ENCODE measurements around the gene IVD.

DNA sequence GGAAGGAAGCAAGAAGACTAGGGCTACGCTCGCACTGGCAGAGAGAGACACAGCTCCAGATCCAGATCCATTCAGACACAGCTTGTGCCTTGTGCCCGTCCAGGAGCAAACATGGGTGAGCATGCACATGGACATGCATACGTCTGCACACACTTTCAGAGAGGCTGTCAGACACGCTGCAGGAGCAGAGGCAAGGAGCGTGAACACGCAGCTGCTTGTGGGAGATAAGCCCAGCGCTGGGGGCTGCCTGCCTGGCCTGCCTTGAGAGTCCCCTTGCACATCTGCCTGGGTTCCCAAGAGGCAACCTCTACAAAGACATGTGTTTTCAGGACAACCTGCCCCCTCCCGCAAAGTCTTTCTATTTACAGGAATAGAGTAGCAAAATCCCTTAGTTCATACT, 21.6 kb downstream of the IVD start:
- TF ChIP-seq FOXJ3 (CRISPR knock-in tag; IDR thresholded peaks at IDR 0.05) (no peak), RCOR1 (IDR thresholded peaks at IDR 0.05; ENCODE audit: low read length) (no peak), TAF1 (IDR thresholded peaks at IDR 0.05; ENCODE audit: borderline replicate concordance, low read depth, low read length) (no peak)

Data from SK-N-SH (cell line).